GM13976 (cell line): Measurements from ENCODE around the gene DBT.
"Not testable (repeated sequence)": the region's sequence is repeated elsewhere in the genome, so short reads cannot be mapped to it uniquely, and the experiment has no call there.

Experiments used
- DNase-seq: peaks from one replicate; pipeline ENCODE4 v3.0.0; 2012; ENCODE audit warnings: low spot score
- CTCF ChIP-seq: IDR thresholded peaks from 2 replicates; pipeline ENCODE4 v1.5.1; 2012; ENCODE audit warnings: borderline replicate concordance, mild to moderate bottlenecking; ENCODE audit not compliant: insufficient read depth; ENCODE audit errors: extremely low read depth, missing control alignments, control extremely low read depth
- in situ Hi-C: fragments of 300-500 bp; cut with MboI; formaldehyde crosslinking; loops from one replicate; pipeline ENCODE4 v1.12.0; 2022; ENCODE audit warnings: low sequenced_read_pairs, mixed read lengths, inconsistent platforms; ENCODE audit not compliant: unreplicated experiment

The DBT gene

GRCh38 chr1:100222428-100222827, 27.2 kb downstream of the DBT start:
- no peak for DNase-seq
- no peak for TF ChIP-seq CTCF
- in situ Hi-C loops = no loop called here

- DNase-seq = no peak
- TF ChIP-seq CTCF = no peak
- in situ Hi-C loops = no loop called here
Observed at GRCh38 chr1:100219883-100220282, 29.8 kb downstream of the DBT start.

- in situ Hi-C loops = no loop called here
- DNase-seq = no peak
- TF ChIP-seq CTCF = no peak
Observed at GRCh38 chr1:100219457-100219856, 30.2 kb downstream of the DBT start.

- TF ChIP-seq CTCF = no peak
- no peak for DNase-seq
- in situ Hi-C loops = no loop called here
Observed at GRCh38 chr1:100217834-100218233, 31.8 kb downstream of the DBT start.

GRCh38 chr1:100215101-100215500, 34.5 kb downstream of the DBT start:
- DNase-seq = no peak
- in situ Hi-C loops = no loop called here
- TF ChIP-seq CTCF = no peak

GRCh38 chr1:100213141-100213540, 36.5 kb downstream of the DBT start:
- no peak for TF ChIP-seq CTCF
- DNase-seq = no peak
- in situ Hi-C loops = no loop called here

GRCh38 chr1:100206301-100206700, 43.3 kb downstream of the DBT start:
- in situ Hi-C loops = no loop called here
- no peak for DNase-seq
- TF ChIP-seq CTCF = no peak

GRCh38 chr1:100205593-100205992, 44.0 kb downstream of the DBT start:
- in situ Hi-C loops, DNase-seq: not testable (repeated sequence)

GRCh38 chr1:100205103-100205502, 44.5 kb downstream of the DBT start:
- in situ Hi-C loops, DNase-seq: not testable (repeated sequence)

GRCh38 chr1:100202703-100203102, 46.9 kb downstream of the DBT start:
- in situ Hi-C loops, DNase-seq: not testable (repeated sequence)

GRCh38 chr1:100200060-100200459, 49.6 kb downstream of the DBT start:
- in situ Hi-C loops, DNase-seq: not testable (repeated sequence)
